HepG2 (cell line): Measurements from ENCODE around the gene ATP9B. TPM values are rescaled to one million over a fixed set of nuclear protein-coding genes. Genes with fewer than 3 reads are reported as not detected.

Experiments
- ATAC-seq: fragments of 200-7000 bp; cut with Tn5 transposase; 3 replicates; pipeline ENCODE4 v1.9.1; 2020; ENCODE audit warnings: mild to moderate bottlenecking, moderate library complexity
- BruUV-seq: library from RNA; stranded (reverse); fragments of 400-500 nt; replicated peaks from 2 replicates; lab custom pipeline; 2021; lab: Mats Ljungman, UMichigan
- CTCF ChIA-PET: fragments of 300-600 bp; formaldehyde crosslinking; extraction: SDS; loops from one replicate; lab custom pipeline; 2021; ENCODE audit warnings: low total read pairs, inconsistent platforms, low intra/inter-chr PET ratio; lab: Yijun Ruan, JAX
- POLR2A ChIA-PET: fragments of 350-600 bp; sonication (Branson Sonifier 250); formaldehyde crosslinking; loops from one replicate; lab custom pipeline; 2020; ENCODE audit warnings: antibody characterized with exemption, inconsistent platforms; lab: Yijun Ruan, JAX
- DNase-seq: peaks from one replicate; pipeline ENCODE4 v3.0.0-alpha.2; 2015; ENCODE audit warnings: low spot score
- FAIRE-seq: peaks from 3 replicates; lab custom pipeline; 2011; peaks lifted over from hg19 to GRCh38; lab: Jason Lieb, UNC
- H2AFZ ChIP-seq: one replicate; pipeline ENCODE4 v1.6.1; 2011; ENCODE audit warnings: low read length, inconsistent platforms
- H3K27ac ChIP-seq: fragments of 300-600 bp; 3 replicates; pipeline ENCODE4 v1.8.0; 2011; ENCODE audit warnings: mixed run types, mild to moderate bottlenecking, mixed read lengths, low read length, inconsistent platforms; ENCODE audit not compliant: insufficient read depth; ENCODE audit errors: extremely low read length
- H3K27me3 ChIP-seq, 2 experiments: fragments of 200-600 bp in 1 of 2; 2 replicates in 1 of 2; 3 replicates in 1 of 2; pipeline versions ENCODE4 v1.6.0 to v1.8.0; 2011; ENCODE audit warnings: low read length in 2 of 2, mild to moderate bottlenecking in 2 of 2, moderate library complexity in 2 of 2, inconsistent platforms in 1 of 2; ENCODE audit not compliant: insufficient read depth in 2 of 2, control insufficient read depth in 1 of 2
- H3K36me3 ChIP-seq, 2 experiments: fragments of 200-600 bp in 1 of 2; replicated peaks in 1 of 2; 2 replicates in 1 of 2; 3 replicates in 1 of 2; pipeline versions ENCODE4 v1.5.1 to v1.8.0; 2011; ENCODE audit warnings: low read length in 2 of 2, inconsistent platforms in 1 of 2; ENCODE audit not compliant: insufficient read depth in 2 of 2, control insufficient read depth in 1 of 2
- H3K4me1 ChIP-seq: 2 replicates; pipeline ENCODE4 v1.5.1; 2012; ENCODE audit warnings: low read length, inconsistent platforms; ENCODE audit not compliant: insufficient read depth
- H3K4me2 ChIP-seq: 2 replicates; pipeline ENCODE4 v1.6.0; 2011; ENCODE audit warnings: low read depth, low read length, inconsistent platforms
- H3K4me3 ChIP-seq, 3 experiments: fragments of 200-600 bp in 1 of 3; sonication (generic), shearing (Covaris generic) in 1 of 3; replicated peaks in 1 of 3; 2 replicates each; pipeline ENCODE4 v1.5.1; 2011 to 2016; ENCODE audit warnings: low read length in 3 of 3, inconsistent platforms in 2 of 3, low read depth in 2 of 3, mild to moderate bottlenecking in 2 of 3, control low read depth in 1 of 3, mixed read lengths in 1 of 3; ENCODE audit not compliant: insufficient read depth in 1 of 3
- H3K79me2 ChIP-seq: one replicate; pipeline ENCODE4 v1.6.1; 2011; ENCODE audit warnings: low read length, inconsistent platforms; ENCODE audit not compliant: insufficient read depth
- H3K9ac ChIP-seq: 2 replicates; pipeline ENCODE4 v1.6.0; 2011; ENCODE audit warnings: mild to moderate bottlenecking, low read depth, low read length, inconsistent platforms; ENCODE audit not compliant: insufficient read depth
- H3K9me3 ChIP-seq: 2 replicates; pipeline ENCODE4 v1.5.1; 2012; ENCODE audit warnings: mild to moderate bottlenecking, low read length
- H4K20me1 ChIP-seq: 2 replicates; pipeline ENCODE4 v1.6.0; 2011; ENCODE audit warnings: inconsistent platforms, mild to moderate bottlenecking, low read length, moderate library complexity; ENCODE audit not compliant: insufficient read depth
- CCAR2 ChIP-seq: fragments of 200-400 bp; formaldehyde crosslinking; optimal IDR thresholded peaks from 2 replicates; pipeline ENCODE3; 2018; ENCODE audit warnings: low read depth, mild to moderate bottlenecking, low read length, moderate library complexity
- CEBPB ChIP-seq: IDR thresholded peaks from 2 replicates; pipeline ENCODE4 v1.6.1; 2011; ENCODE audit warnings: low read depth, low read length, improper control_type of control experiment, borderline replicate concordance
- CHD4 ChIP-seq: fragments of 200-600 bp; sonication (generic); IDR thresholded peaks from 2 replicates; pipeline ENCODE4 v1.7.0; 2017; ENCODE audit warnings: mild to moderate bottlenecking, low read length, borderline replicate concordance
- E2F2 ChIP-seq: sonication (generic); formaldehyde crosslinking; IDR thresholded peaks from 2 replicates; pipeline ENCODE4 v1.4.0; 2020; ENCODE audit warnings: missing genetic modification reagents, borderline replicate concordance
- HMG20A ChIP-seq: IDR thresholded peaks from 2 replicates; pipeline ENCODE4 v1.6.1; 2016; ENCODE audit warnings: borderline replicate concordance
- HNRNPK ChIP-seq: fragments of 200-400 bp; formaldehyde crosslinking; IDR thresholded peaks from 2 replicates; pipeline ENCODE4 v1.6.1; 2018; ENCODE audit warnings: low read length, low read depth, moderate library complexity, mild to moderate bottlenecking; ENCODE audit not compliant: poor library complexity, severe bottlenecking
- KLF16 ChIP-seq, 2 experiments: sonication (generic) in 1 of 2; formaldehyde crosslinking in 1 of 2; IDR thresholded peaks; 2 replicates each; pipeline versions ENCODE4 v1.6.1 to v1.8.0; 2016 to 2023; ENCODE audit warnings: missing genetic modification reagents in 2 of 2, missing compliant biosample characterization in 1 of 2
- MED13 ChIP-seq: sonication (generic); formaldehyde crosslinking; IDR thresholded peaks from 2 replicates; pipeline ENCODE4 v1.5.0; 2020; ENCODE audit warnings: missing genetic modification reagents
- MXD1 ChIP-seq: sonication (generic); formaldehyde crosslinking; IDR thresholded peaks from 2 replicates; pipeline ENCODE4 v1.4.0; 2020; ENCODE audit warnings: mild to moderate bottlenecking, missing genetic modification reagents
- NR3C1 ChIP-seq: sonication (generic); formaldehyde crosslinking; IDR thresholded peaks from 2 replicates; pipeline ENCODE4 v1.4.0; 2020; ENCODE audit warnings: missing genetic modification reagents
- SSRP1 ChIP-seq: IDR thresholded peaks from 2 replicates; pipeline ENCODE4 v1.6.1; 2016; ENCODE audit warnings: control low read depth
- TCF7L2 ChIP-seq: IDR thresholded peaks from 2 replicates; pipeline ENCODE4 v1.6.1; 2011; ENCODE audit warnings: mild to moderate bottlenecking, low read depth, low read length, moderate library complexity
- TFAP4 ChIP-seq: sonication (generic); IDR thresholded peaks from 2 replicates; pipeline ENCODE4 v1.6.1; 2016; ENCODE audit warnings: low read depth, borderline replicate concordance
- THRA ChIP-seq: sonication (generic); formaldehyde crosslinking; IDR thresholded peaks from 2 replicates; pipeline ENCODE4 v1.4.0; 2020; ENCODE audit warnings: missing genetic modification reagents, borderline replicate concordance
- TMF1 ChIP-seq: sonication (generic); formaldehyde crosslinking; IDR thresholded peaks from 2 replicates; pipeline ENCODE4 v1.8.1; 2022; ENCODE audit warnings: low read depth, missing genetic modification reagents
- ZNF17 ChIP-seq: sonication (generic); formaldehyde crosslinking; IDR thresholded peaks from 2 replicates; pipeline ENCODE4 v1.5.0; 2020; ENCODE audit warnings: mild to moderate bottlenecking, missing genetic modification reagents
- ZNF33A ChIP-seq: sonication (generic); formaldehyde crosslinking; IDR thresholded peaks from 2 replicates; pipeline ENCODE4 v1.5.1; 2020; ENCODE audit warnings: missing genetic modification reagents, mild to moderate bottlenecking, moderate library complexity, borderline replicate concordance
- WGBS: methylation state at CpG from one replicate; pipeline ENCODE4 v1.1.6; 2017; ENCODE audit warnings: low lambda C conversion rate; 5-methylcytosine and 5-hydroxymethylcytosine counted together
- in situ Hi-C: cut with HindIII; loops from 2 replicates; pipeline ENCODE4 v1.10.0; 2017; ENCODE audit warnings: low pct_unique_long_range_greater_than_20kb; ENCODE audit not compliant: extremely low pct_ligation_motif_present
- intact Hi-C: fragments of 100-400 bp; cut with micrococcal nuclease; formaldehyde crosslinking; loops from one replicate; pipeline ENCODE4 v1.10.0; 2022; ENCODE audit not compliant: unreplicated experiment
- polyA plus RNA-seq, 8 experiments: library from polyadenylated mRNA; depleted of rRNA in 3 of 8; stranded (reverse) in 7 of 8; unstranded in 1 of 8; fragments of >200 nt; fragmentation: Illumina TruSeq in 4 of 8; extraction: Trizol in 4 of 8; gene quantifications; 2 replicates each; pipeline versions ENCODE4 v1.2.1 to v1.2.3, GENCODE V29; 2011 to 2016; ENCODE audit warnings: low read depth in 4 of 8, missing spikeins in 1 of 8, mixed read lengths in 1 of 8; ENCODE audit not compliant: insufficient read depth in 1 of 8
- total RNA-seq, 5 experiments: library from RNA; depleted of rRNA; stranded (reverse); fragments of >200 nt; fragmentation: Illumina TruSeq; extraction: Trizol; gene quantifications; 2 replicates each; pipeline ENCODE4 v1.2.3, GENCODE V29; 2016; ENCODE audit warnings: low read depth in 1 of 5

The ATP9B gene
- total and polyA plus RNA-seq, 2 of the 13 experiments (the other 11 are each of a cell fraction or from before 2014, with no cell fraction given): 10.8 to 11.3 TPM

- no peaks in the 10 kb centered on the region for H3K9me3 ChIP-seq
- H3K27me3 ChIP-seq: no peaks in the 10 kb centered on the region; a peak in 1 of 5 replicates
- TF ChIP-seq CHD4 (no peak), CEBPB (no peak), NR3C1 (CRISPR knock-in tag) (no peak), TFAP4 (no peak), KLF16 (CRISPR knock-in tag; IDR thresholded peaks at IDR 0.05) (no peak), MED13 (CRISPR knock-in tag) (no peak), HNRNPK (no peak), SSRP1 (CRISPR knock-in tag) (no peak), MXD1 (CRISPR knock-in tag) (no peak), ZNF17 (CRISPR knock-in tag) (no peak), TCF7L2 (no peak), THRA (CRISPR knock-in tag) (no peak), ZNF33A (CRISPR knock-in tag) (no peak), E2F2 (CRISPR knock-in tag) (no peak), HMG20A (CRISPR knock-in tag) (no peak), CCAR2 (no peak), TMF1 (CRISPR knock-in tag) (no peak)
- CTCF ChIA-PET: no interaction called here
- no peak overlapping the region for H3K9ac ChIP-seq
- over 99% methylated on average over 8 of the region's 8 CpGs for WGBS
- no peaks in the 10 kb centered on the region for H3K4me1 ChIP-seq
- no TSS peak for BruUV-seq
- no peak overlapping the region for H3K4me2 ChIP-seq
- no peak for DNase-seq
- in situ Hi-C loops (no loop called here), intact Hi-C loops (no loop called here)
- no peak overlapping the region for H3K4me3 ChIP-seq
- no peaks in the 10 kb centered on the region for H3K79me2 ChIP-seq
- H3K36me3 ChIP-seq: peaks cover 2 to 18% of the 10 kb centered on the region in 2 experiments; a peak in 4 of 5 replicates
- H2AFZ ChIP-seq: no peak overlapping the region
- POLR2A ChIA-PET: no interaction called here
- no peak overlapping the region for H3K27ac ChIP-seq
- no peak for FAIRE-seq
- H4K20me1 ChIP-seq: no peaks in the 10 kb centered on the region
- no peak for ATAC-seq
Observed at GRCh38 chr18:79274823-79275222, 205.6 kb downstream of the ATP9B start.
